Measurements from ENCODE around the gene HERC4. TPM values are rescaled to one million over a fixed set of nuclear protein-coding genes. Genes with fewer than 3 reads are reported as not detected.

HERC4 gene
- total and polyA plus RNA-seq, 2 donors (not counting 3 experiments of a cell fraction or from before 2014, with no cell fraction given) = 10.6 to 73.7 TPM

DNA sequence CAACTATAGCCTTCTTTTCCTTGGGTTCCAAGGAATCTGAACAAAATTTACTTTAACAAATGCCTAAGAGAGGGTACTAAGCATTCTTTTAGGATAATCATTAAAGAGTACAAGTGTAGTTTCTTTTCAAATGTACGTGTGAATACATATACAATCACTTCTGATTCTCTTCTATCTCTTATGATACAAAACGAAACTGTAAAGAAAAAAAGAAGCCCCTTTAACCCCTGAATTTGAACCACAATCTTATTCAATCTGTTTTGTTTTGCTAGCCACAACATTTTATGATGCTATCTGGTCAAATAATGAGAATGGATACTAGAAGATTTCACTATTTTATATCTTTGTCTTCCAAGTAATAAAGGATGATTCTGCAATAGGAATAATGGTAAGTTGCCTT, 141.9 kb downstream of the HERC4 start:
- TF ChIP-seq FOS (IDR thresholded peaks at IDR 0.05; ENCODE audit: borderline replicate concordance, insufficient read depth, low read length) = no peak
- TF ChIP-seq POLR2A (IDR thresholded peaks at IDR 0.05; ENCODE audit: low read depth, low read length) = no peak
- no peak for TF ChIP-seq MAX (IDR thresholded peaks at IDR 0.05; ENCODE audit: insufficient read depth, insufficient read length)
- TF ChIP-seq MYC (IDR thresholded peaks at IDR 0.05; ENCODE audit: low read depth, low read length) = no peak
- no peak for TF ChIP-seq GATA2 (IDR thresholded peaks at IDR 0.05; ENCODE audit: insufficient read depth, insufficient read length, low read depth, low read length)
- no peak for TF ChIP-seq JUN (IDR thresholded peaks at IDR 0.05; ENCODE audit: borderline replicate concordance, insufficient read depth, insufficient read length, low read depth)
- TF ChIP-seq CTCF (IDR thresholded peaks at IDR 0.05; ENCODE audit: extremely low read depth in 1 of 2, insufficient read depth in 1 of 2, low read depth in 1 of 2, low read length in 2 of 2) = no peak
- no peak for TF ChIP-seq POLR2AphosphoS5 (IDR thresholded peaks at IDR 0.05; ENCODE audit: insufficient read depth, low read depth, low read length)
- no peak for TF ChIP-seq EZH2 (IDR thresholded peaks at IDR 0.05; ENCODE audit: borderline replicate concordance, low read depth, low read length, severe bottlenecking)
- Histone ChIP-seq H3K27ac (ENCODE audit: insufficient read depth, low read depth, low read length) (no peak overlapping the region), H3K9ac (replicated peaks; ENCODE audit: extremely low read depth, insufficient read depth, low read length) (no peak overlapping the region), H3K4me2 (ENCODE audit: insufficient read depth, low read length) (no peak overlapping the region), H3K9me1 (replicated peaks; ENCODE audit: control insufficient read depth, extremely low read depth, insufficient read depth, low read length) (no peaks in the 10 kb centered on the region), H3K79me2 (ENCODE audit: control insufficient read depth, insufficient read depth, low read length) (no peaks in the 10 kb centered on the region), H2AFZ (ENCODE audit: low read depth, low read length) (no peak overlapping the region), H4K20me1 (replicated peaks; ENCODE audit: control insufficient read depth, extremely low read depth, insufficient read depth, low read length) (no peaks in the 10 kb centered on the region), H3K27me3 (ENCODE audit: control insufficient read depth in 2 of 2, insufficient read depth in 2 of 2, low read length in 2 of 2) (no peaks in the 10 kb centered on the region), H3K4me1 (ENCODE audit: control insufficient read depth, extremely low read depth, insufficient read depth, low read length) (no peaks in the 10 kb centered on the region), H3K4me3 (replicated peaks in 1 of 3; ENCODE audit: insufficient read depth in 1 of 3, low read depth in 1 of 3, low read length in 3 of 3) (no peak overlapping the region), H3K36me3 (ENCODE audit: control insufficient read depth in 2 of 2, extremely low read depth in 1 of 2, insufficient read depth in 2 of 2, low read length in 2 of 2) (peaks cover 14 to 16% of the 10 kb centered on the region in 2 experiments), H3K9me3 (replicated peaks; ENCODE audit: control insufficient read depth, insufficient read depth, low read length) (no peaks in the 10 kb centered on the region)
- dilution Hi-C loops (cut with MboI; ENCODE audit: extremely low pct_ligation_motif_present, low sequenced_read_pairs) (no loop called here), intact Hi-C loops (cut with micrococcal nuclease) (no loop called here)
- CTCF ChIA-PET = no interaction called here
- FAIRE-seq (no peak), DNase-seq (ENCODE audit: low read depth, low spot score) (no peak)
- POLR2A ChIA-PET = no interaction called here
- no TSS peak for BruUV-seq (replicated peaks)

Measured in endothelial cell of umbilical vein (primary cell).